ENCODE measurements around the gene MICAL2. TPM values are rescaled to one million over a fixed set of nuclear protein-coding genes. Genes with fewer than 3 reads are reported as not detected.

MICAL2 gene
- total RNA-seq, 1 donor from 2014 or later, result 140 TPM

- DNase-seq (ENCODE audit: low read depth in 2 of 2), result no peak
These were observed 73.6 kb downstream of the MICAL2 start for GRCh38 chr11:12183827-12184620.

DNA sequence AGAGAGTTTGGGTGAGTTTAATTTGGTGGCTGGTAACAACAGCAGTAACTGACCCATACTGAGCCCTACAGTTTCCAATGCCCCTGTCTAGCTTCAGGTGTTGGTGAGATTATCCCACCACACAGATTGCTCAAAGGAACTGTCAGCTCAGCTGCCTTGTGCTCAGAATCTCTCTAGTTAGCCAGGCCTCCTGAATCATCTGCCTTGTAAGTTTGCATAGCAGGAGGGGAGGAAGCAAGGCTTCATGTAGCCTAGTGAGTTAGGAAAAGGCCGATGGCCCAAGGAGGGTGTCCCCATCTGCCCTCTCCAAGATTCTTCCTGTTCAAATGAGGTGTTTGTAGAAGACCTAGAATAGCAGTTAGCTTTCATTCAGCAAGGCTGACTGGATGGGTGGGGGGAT, 74.3 kb downstream of the MICAL2 start:
- DNase-seq (ENCODE audit: low read depth in 2 of 2), result no peak

DNA sequence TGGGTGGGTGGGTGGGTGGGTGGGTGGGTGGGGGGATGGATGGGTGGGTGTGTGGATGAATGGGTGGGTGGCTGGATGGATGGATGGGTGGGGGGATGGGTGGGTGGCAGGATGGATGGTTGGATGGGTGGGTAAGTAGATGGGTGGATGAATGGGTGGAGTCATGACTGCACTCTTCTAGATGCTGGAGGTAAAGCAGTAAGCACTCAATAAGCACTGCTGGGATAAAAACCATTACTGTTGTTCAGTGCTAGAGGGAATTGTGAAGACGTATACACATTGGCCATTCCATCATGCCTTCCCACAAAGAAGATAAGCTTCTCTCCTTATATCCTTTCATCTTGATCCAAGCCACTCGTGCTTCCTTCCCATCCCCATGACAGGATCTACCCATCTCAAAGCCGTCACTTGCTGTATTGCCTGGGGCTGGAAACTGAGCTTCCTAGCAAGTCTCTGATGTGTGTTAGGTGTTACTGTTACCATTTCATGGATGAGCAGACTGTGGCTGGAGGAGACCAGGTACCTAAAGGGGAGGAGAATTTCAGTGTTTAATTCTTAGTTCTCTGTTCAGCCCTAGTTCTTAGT, 74.8 kb downstream of the MICAL2 start:
- DNase-seq (ENCODE audit: low read depth in 2 of 2), result no peak

DNA sequence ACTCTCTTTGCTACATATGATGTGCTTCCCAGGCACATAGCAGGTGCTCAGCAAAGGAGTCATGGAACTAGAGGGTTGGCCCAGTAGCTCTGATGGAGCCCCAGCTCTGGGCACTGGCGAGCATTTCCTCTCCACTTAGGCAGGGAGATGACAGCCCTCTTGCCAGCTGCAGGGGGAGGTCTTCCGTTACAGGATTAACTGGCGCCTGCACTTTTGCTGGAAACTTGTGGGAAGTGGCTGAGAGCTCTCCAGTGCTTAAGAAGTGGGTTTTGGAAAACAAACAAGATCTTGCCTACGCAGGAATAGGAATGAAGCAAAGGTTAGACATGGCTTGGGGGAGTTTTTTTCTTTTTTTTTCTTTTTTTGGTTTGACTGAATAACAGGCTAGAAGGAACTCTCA, 75.5 kb downstream of the MICAL2 start:
- DNase-seq (ENCODE audit: low read depth in 2 of 2), result peak; percentile 73 to 82

DNA sequence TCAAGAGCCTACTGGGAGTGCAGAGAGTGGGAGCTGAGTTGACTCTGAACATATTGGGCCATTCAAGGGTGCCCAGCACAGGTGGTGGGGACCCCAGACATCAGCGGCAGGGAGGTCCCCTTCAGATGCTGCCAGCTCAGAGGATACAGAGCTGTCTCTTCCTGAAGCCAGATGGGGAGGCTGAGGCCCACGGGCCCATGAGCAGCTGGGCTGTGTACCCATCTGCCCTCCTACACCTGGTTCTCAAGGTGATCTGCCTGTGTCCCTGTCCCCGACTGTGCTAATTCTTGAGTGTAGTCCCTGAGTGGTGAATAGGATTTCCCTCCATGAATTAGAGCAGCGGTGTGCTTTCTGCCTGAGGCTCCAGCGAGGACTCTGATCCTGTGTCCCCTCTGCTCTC, 76.3 kb downstream of the MICAL2 start:
- DNase-seq (ENCODE audit: low read depth in 2 of 2), result no peak

DNA sequence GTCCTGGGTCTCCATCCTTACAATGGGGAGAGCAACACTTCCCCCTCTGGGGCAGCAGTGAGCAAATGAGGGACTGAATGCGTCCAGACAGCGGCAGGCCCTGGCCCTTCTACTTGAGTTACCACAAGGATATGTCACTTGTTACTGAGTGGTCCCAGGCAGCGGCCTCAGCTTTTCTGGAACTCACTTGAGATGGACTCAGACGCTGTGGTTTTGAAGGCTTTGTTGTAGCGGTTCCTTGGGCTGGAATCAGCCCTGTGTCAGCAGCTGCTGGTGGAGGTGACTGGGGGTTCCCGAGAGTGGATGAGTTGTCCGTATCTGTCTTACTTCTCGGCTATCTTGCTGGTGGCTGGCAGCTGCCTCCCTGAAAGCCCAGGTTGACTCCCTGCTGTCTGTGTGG, 77.0 kb downstream of the MICAL2 start:
- DNase-seq (ENCODE audit: low read depth in 2 of 2), result no peak

- DNase-seq (ENCODE audit: low read depth in 2 of 2), result no peak
These were observed 78.3 kb downstream of the MICAL2 start for GRCh38 chr11:12188548-12189317.

DNA sequence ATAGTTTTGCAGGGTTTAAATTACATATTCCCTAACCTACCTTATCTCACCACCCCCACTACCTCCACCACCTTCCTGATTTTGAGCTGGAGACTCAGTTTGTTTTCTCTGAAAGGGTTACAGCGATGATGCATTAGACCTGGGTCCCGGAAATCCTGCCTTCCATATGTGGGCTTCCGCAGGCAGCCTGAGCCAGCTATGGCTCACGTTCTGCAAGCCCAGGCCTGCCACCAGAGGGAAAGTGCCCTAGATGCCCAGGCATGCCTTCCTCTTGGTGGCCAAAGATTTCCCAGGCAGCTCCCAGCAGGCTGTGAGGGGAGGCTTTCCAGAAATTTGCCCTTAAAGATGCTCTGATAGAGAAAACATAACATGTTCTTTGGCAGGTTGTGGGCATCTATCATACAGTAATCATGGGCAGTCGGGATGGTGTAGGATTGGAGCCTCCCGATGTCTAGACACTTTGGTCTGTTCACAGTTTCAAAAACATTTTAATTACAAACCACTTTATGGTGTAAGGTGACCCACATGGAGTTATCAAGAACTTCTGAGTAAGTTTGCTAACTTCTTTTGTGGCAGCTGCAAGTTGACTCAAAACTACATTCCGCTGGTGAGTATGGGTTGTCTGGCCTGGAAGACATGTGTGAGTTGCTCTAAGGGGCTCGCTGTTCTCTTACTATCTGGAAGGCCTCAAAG, 79.3 kb downstream of the MICAL2 start:
- DNase-seq (ENCODE audit: low read depth in 2 of 2), result peak; percentile 78

- no peak for DNase-seq (ENCODE audit: low read depth in 2 of 2)
These were observed 80.1 kb downstream of the MICAL2 start for GRCh38 chr11:12190511-12190910.

DNA sequence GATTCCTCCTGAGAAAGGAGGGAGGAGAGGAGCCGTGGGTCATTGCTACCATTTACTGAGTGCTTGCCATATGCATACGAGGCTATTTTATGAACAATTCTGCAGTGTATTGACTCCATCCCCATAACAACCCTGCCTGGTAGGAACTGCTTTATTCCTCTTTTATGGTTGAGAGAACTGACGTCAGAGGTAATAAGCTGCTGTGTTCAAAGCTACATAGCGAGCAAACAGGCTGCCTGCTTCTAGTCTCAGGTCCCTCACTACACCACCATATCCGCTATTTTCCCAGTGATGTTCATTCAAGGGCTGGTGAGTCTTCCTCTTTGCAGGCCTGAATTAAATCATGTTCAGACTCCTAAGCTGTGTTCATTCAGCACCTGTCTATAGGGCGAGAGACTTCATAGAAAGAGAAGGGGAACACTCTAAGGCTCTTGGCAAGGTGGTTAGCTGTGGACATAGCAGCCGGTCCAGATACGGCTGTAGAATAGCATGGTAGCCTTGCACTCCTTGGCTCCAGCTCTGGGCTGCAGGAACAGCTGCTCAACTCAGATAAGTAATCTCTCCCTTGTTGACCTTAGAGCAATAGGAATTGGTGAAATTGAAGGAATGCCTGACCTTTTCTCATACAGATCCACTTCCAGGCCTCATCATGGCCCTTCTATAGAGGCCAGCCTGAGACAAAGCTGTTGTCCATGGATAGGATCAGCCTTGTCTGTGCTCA, 82.6 kb downstream of the MICAL2 start:
- no peak for DNase-seq (ENCODE audit: low read depth in 2 of 2)

GRCh38 chr11:12193515-12194336, 83.3 kb downstream of the MICAL2 start:
- no peak for DNase-seq (ENCODE audit: low read depth in 2 of 2)

- DNase-seq (ENCODE audit: low read depth in 2 of 2), result no peak
These were observed 85.4 kb downstream of the MICAL2 start for GRCh38 chr11:12195768-12196167.

DNA sequence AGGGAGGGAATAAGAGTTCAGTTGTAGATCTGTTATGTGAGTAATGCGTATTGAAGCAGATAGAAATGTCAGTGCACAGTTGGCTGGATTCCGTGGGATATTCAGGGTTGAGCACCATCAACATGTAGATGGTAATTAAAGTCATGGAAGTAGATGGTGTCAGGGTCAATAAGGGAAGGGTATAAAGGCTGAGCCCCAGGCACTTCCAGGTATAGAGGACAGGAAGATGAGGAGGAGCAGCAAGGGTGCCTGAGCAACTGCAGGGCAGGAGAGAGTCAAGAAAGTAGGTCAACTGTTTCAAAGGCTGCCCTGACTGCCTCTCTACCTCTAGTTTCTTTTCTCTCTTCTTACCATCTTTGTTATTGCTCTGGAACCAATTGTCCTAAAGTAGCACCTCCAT, 85.9 kb downstream of the MICAL2 start:
- DNase-seq (ENCODE audit: low read depth in 2 of 2), result no peak

- DNase-seq (ENCODE audit: low read depth in 2 of 2), result no peak
These were observed 86.5 kb downstream of the MICAL2 start for GRCh38 chr11:12196872-12197271.

GRCh38 chr11:12198251-12199222, 88.1 kb downstream of the MICAL2 start:
- DNase-seq (ENCODE audit: low read depth in 2 of 2), result no peak

- DNase-seq (ENCODE audit: low read depth in 2 of 2), result peak in 1 of 2 donors; percentile 85
These were observed 89.0 kb downstream of the MICAL2 start for GRCh38 chr11:12199231-12199948.

DNA sequence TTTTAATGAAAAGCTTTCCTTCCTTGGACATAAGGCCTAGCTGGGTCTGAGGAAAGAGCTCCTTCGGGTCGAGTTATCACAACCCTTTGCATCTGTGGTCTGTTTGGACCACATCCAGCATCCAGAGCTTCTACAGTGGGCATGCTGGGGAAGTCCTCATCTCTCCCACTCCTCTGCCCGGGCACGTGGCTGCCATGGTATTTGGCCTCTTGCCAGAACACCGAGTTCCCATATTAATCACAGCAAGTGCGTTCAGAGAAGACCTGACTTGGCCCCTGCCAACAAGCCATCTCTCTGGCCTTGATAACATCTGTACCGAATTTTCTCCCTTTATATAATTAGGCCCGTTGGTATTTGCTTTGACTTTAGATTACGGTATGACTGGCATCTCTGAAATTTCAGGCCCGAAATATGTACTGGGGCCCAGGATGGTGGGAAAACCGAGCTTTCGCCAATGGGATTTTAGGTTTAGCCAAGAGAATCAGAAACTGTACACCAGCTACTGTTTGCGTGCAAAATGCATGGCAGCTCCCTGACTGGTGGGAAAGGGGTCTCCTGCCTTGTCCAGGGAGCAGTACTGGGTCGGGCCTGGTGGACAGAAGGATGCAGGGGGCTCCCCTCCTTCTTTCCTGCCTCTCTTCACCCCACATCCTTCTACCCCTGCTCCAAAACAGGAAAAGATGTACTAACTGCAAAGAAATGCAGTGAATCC, 90.0 kb downstream of the MICAL2 start:
- peak; percentile 68 to 82 for DNase-seq (ENCODE audit: low read depth in 2 of 2)
